ENCODE measurements around the gene SLX9.
"Not testable (repeated sequence)": the region's sequence is repeated elsewhere in the genome, so short reads cannot be mapped to it uniquely, and the experiment has no call there.

SLX9 gene

GRCh38 chr21:44902268-44903049 lies 37.4 kb upstream of the SLX9 start:
- DNase-seq (ENCODE audit: low read depth), result no peak

GRCh38 chr21:44903050-44903685 lies 36.7 kb upstream of the SLX9 start:
- DNase-seq (ENCODE audit: low read depth), result no peak

DNA sequence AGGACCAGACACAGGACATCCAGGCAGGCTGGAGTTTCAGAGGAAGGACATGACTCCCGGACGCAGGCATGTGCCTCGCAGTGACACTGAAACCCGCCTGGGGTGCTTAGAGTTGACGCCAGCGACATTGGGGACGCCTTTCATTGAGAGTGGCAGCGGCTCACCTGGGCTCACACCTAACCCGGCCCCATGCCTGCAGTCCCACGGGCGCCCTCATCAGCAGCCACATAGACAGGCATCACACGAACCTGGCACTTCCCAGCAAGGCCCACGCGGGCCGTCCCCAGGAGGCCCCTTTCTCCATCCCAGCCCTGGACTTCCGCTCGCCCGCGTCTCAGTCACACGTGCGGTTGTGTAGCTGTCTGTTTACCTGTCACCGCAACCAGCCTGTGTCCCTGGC lies 36.1 kb upstream of the SLX9 start:
- no peak for DNase-seq (ENCODE audit: low read depth)

GRCh38 chr21:44904141-44904923 lies 35.5 kb upstream of the SLX9 start:
- DNase-seq (ENCODE audit: low read depth), result no peak

GRCh38 chr21:44905016-44905727 lies 34.7 kb upstream of the SLX9 start:
- no peak for DNase-seq (ENCODE audit: low read depth)

- DNase-seq (ENCODE audit: low read depth), result no peak
Measured at GRCh38 chr21:44905728-44906090, 34.1 kb upstream of the SLX9 start.

GRCh38 chr21:44907225-44907965 lies 32.4 kb upstream of the SLX9 start:
- DNase-seq (ENCODE audit: low read depth), result no peak

DNA sequence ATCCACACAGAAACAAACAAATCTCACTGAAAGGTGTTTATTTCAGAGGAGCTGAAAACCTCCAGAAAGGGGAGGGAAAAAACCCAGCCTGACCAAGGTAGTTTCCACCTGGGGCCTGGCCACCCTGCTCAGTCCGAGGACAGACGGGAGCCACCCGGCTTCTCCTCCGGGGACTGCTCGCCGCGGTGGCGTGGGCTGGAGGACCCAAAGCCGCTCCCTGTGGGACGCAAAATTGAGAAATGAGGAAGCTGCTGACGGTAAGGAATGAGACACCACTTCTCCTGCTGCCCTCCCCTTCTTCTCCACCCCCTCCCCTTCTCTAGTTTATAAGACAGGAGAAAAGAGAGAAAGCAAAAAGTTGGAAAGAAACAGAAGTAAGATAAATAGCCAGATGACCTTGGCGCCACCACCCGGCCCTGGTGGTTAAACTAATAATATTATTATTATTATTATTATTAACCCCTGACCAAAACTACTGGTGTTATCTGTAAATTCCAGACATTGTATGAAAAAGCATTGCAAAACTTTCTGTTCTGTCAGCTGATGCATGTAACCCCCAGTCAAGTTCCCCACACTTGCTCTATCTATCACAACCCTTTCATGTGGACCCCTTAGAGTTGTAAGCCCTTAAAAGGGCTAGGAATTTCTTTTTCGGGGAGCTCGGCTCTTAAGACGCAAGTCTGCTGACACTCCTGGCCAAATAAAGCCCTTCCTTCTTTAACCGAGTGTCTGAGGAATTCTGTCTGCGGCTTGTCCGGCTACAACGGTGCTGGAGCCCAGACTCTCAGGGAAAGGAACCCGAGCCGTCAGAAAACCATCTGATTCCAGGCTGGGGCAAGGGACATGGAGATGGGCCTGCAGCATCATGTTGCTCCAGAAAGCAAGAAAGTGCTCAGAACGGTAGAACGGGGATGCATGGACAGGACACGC lies 31.6 kb upstream of the SLX9 start:
- DNase-seq (ENCODE audit: low read depth), result no peak

DNA sequence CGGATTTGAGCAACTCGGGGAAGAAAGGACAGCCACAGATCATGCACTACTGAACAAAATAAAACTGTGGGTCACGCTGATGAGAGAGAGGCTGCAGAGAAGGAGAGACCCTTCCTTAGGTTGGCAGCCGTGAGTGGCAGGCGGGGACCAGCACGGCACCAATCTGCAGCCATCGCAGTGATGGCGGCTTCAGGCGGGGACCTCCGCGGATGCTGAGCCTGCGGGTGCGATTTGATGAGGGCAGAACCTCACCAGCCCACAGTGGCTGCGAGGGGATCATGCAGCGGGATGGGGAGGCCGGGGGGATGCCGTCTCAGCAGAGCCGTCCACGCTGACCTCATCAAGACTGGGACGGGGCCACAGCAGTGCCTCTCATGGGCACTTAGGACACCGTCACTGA lies 30.9 kb upstream of the SLX9 start:
- DNase-seq (ENCODE audit: low read depth), result no peak

- DNase-seq (ENCODE audit: low read depth), result no peak
Measured at GRCh38 chr21:44909719-44910118, 30.1 kb upstream of the SLX9 start.

- DNase-seq (ENCODE audit: low read depth), result no peak
Measured at GRCh38 chr21:44910229-44911067, 29.4 kb upstream of the SLX9 start.

- no peak for DNase-seq (ENCODE audit: low read depth)
Measured at GRCh38 chr21:44911068-44911383, 28.8 kb upstream of the SLX9 start.

GRCh38 chr21:44911384-44912157 lies 28.3 kb upstream of the SLX9 start:
- DNase-seq (ENCODE audit: low read depth), result no peak

GRCh38 chr21:44912158-44912473 lies 27.7 kb upstream of the SLX9 start:
- DNase-seq (ENCODE audit: low read depth), result no peak

- not testable (repeated sequence) for DNase-seq (ENCODE audit: low read depth)
Measured at GRCh38 chr21:44912506-44913412, 27.1 kb upstream of the SLX9 start.

DNA sequence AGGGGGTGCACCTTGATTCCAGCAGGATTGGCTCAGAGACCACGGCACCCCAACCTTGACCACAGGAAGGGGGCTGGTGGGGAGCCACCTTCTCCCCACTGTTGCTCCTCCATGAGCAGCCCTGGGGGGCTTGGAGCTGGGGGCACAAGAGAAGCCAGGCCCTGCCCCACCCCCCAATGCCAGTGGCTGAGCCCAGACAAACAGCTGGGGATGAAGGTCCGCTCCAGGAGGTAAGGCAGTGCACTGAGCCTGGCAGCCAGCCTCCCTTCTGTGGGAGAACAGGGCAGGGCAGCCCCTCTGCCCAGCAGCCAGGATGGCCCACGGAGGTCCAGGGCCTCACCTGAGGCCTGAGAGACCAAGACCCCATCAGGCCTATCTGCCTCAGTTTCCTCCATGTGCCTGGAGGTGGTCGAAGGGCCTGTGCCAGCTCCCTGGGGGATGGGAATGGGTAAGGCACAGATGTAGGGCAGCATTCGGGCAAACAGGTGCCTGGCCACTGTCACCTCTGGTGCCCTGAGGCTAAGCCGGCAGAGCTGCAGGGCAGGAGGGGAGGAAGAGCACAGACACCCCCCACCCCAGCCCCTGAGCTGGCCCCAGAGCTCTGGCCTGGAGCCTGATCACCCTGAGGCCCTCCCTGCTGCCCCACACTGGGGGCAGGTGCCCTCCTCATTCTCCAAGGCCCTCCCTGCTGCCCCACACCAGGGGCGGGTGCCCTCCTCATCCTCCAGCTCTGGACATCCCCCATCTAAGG lies 26.2 kb upstream of the SLX9 start:
- DNase-seq (ENCODE audit: low read depth), result no peak

GRCh38 chr21:44914176-44914874 lies 25.5 kb upstream of the SLX9 start:
- no peak for DNase-seq (ENCODE audit: low read depth)

All from stromal cell of bone marrow (primary cell).